HepG2 (cell line): ENCODE measurements around the gene URGCP. TPM values are rescaled to one million over a fixed set of nuclear protein-coding genes. Genes with fewer than 3 reads are reported as not detected.
A peak's percentile ranks its signal among the peaks of the same experiment; 100 is the strongest.

ENCODE experiments used
- ATAC-seq: fragments of 200-7000 bp; cut with Tn5 transposase; 3 replicates; pipeline ENCODE4 v1.9.1; 2020; ENCODE audit warnings: mild to moderate bottlenecking, moderate library complexity
- BruUV-seq: library from RNA; stranded (reverse); fragments of 400-500 nt; replicated peaks from 2 replicates; lab custom pipeline; 2021; lab: Mats Ljungman, UMichigan
- CTCF ChIA-PET: fragments of 300-600 bp; formaldehyde crosslinking; extraction: SDS; loops from one replicate; lab custom pipeline; 2021; ENCODE audit warnings: low total read pairs, inconsistent platforms, low intra/inter-chr PET ratio; lab: Yijun Ruan, JAX
- POLR2A ChIA-PET: fragments of 350-600 bp; sonication (Branson Sonifier 250); formaldehyde crosslinking; loops from one replicate; lab custom pipeline; 2020; ENCODE audit warnings: antibody characterized with exemption, inconsistent platforms; lab: Yijun Ruan, JAX
- DNase-seq: peaks from one replicate; pipeline ENCODE4 v3.0.0-alpha.2; 2015; ENCODE audit warnings: low spot score
- FAIRE-seq: peaks from 3 replicates; lab custom pipeline; 2011; peaks lifted over from hg19 to GRCh38; lab: Jason Lieb, UNC
- H2AFZ ChIP-seq: one replicate; pipeline ENCODE4 v1.6.1; 2011; ENCODE audit warnings: low read length, inconsistent platforms
- H3K27ac ChIP-seq: fragments of 300-600 bp; 3 replicates; pipeline ENCODE4 v1.8.0; 2011; ENCODE audit warnings: mixed run types, mild to moderate bottlenecking, mixed read lengths, low read length, inconsistent platforms; ENCODE audit not compliant: insufficient read depth; ENCODE audit errors: extremely low read length
- H3K27me3 ChIP-seq, 2 experiments: fragments of 200-600 bp in 1 of 2; 2 replicates in 1 of 2; 3 replicates in 1 of 2; pipeline versions ENCODE4 v1.6.0 to v1.8.0; 2011; ENCODE audit warnings: low read length in 2 of 2, mild to moderate bottlenecking in 2 of 2, moderate library complexity in 2 of 2, inconsistent platforms in 1 of 2; ENCODE audit not compliant: insufficient read depth in 2 of 2, control insufficient read depth in 1 of 2
- H3K36me3 ChIP-seq, 2 experiments: fragments of 200-600 bp in 1 of 2; replicated peaks in 1 of 2; 2 replicates in 1 of 2; 3 replicates in 1 of 2; pipeline versions ENCODE4 v1.5.1 to v1.8.0; 2011; ENCODE audit warnings: low read length in 2 of 2, inconsistent platforms in 1 of 2; ENCODE audit not compliant: insufficient read depth in 2 of 2, control insufficient read depth in 1 of 2
- H3K4me1 ChIP-seq: 2 replicates; pipeline ENCODE4 v1.5.1; 2012; ENCODE audit warnings: low read length, inconsistent platforms; ENCODE audit not compliant: insufficient read depth
- H3K4me2 ChIP-seq: 2 replicates; pipeline ENCODE4 v1.6.0; 2011; ENCODE audit warnings: low read depth, low read length, inconsistent platforms
- H3K4me3 ChIP-seq, 3 experiments: fragments of 200-600 bp in 1 of 3; sonication (generic), shearing (Covaris generic) in 1 of 3; replicated peaks in 1 of 3; 2 replicates each; pipeline ENCODE4 v1.5.1; 2011 to 2016; ENCODE audit warnings: low read length in 3 of 3, inconsistent platforms in 2 of 3, low read depth in 2 of 3, mild to moderate bottlenecking in 2 of 3, control low read depth in 1 of 3, mixed read lengths in 1 of 3; ENCODE audit not compliant: insufficient read depth in 1 of 3
- H3K79me2 ChIP-seq: one replicate; pipeline ENCODE4 v1.6.1; 2011; ENCODE audit warnings: low read length, inconsistent platforms; ENCODE audit not compliant: insufficient read depth
- H3K9ac ChIP-seq: 2 replicates; pipeline ENCODE4 v1.6.0; 2011; ENCODE audit warnings: mild to moderate bottlenecking, low read depth, low read length, inconsistent platforms; ENCODE audit not compliant: insufficient read depth
- H3K9me3 ChIP-seq: 2 replicates; pipeline ENCODE4 v1.5.1; 2012; ENCODE audit warnings: mild to moderate bottlenecking, low read length
- H4K20me1 ChIP-seq: 2 replicates; pipeline ENCODE4 v1.6.0; 2011; ENCODE audit warnings: inconsistent platforms, mild to moderate bottlenecking, low read length, moderate library complexity; ENCODE audit not compliant: insufficient read depth
- FOSL2 ChIP-seq: sonication (generic); formaldehyde crosslinking; IDR thresholded peaks from 2 replicates; pipeline ENCODE4 v1.4.0; 2020; ENCODE audit warnings: missing genetic modification reagents
- RAD21 ChIP-seq: fragments of 450-650 bp; formaldehyde crosslinking; IDR thresholded peaks from 2 replicates; pipeline ENCODE4 v1.5.0; 2020; ENCODE audit warnings: mild to moderate bottlenecking
- SAP130 ChIP-seq: IDR thresholded peaks from 2 replicates; pipeline ENCODE4 v1.6.1; 2016; ENCODE audit warnings: low read depth
- SMC3 ChIP-seq: IDR thresholded peaks from 2 replicates; pipeline ENCODE4 v1.6.1; 2011; ENCODE audit warnings: low read length, improper control_type of control experiment
- STAG1 ChIP-seq: sonication (generic); formaldehyde crosslinking; IDR thresholded peaks from 2 replicates; pipeline ENCODE4 v1.4.0; 2020; ENCODE audit warnings: missing genetic modification reagents
- ZSCAN22 ChIP-seq: sonication (generic); formaldehyde crosslinking; IDR thresholded peaks from 2 replicates; pipeline ENCODE4 v1.4.0; 2020; ENCODE audit warnings: mild to moderate bottlenecking, missing genetic modification reagents
- WGBS: methylation state at CpG from one replicate; pipeline ENCODE4 v1.1.6; 2017; ENCODE audit warnings: low lambda C conversion rate; 5-methylcytosine and 5-hydroxymethylcytosine counted together
- in situ Hi-C: cut with HindIII; loops from 2 replicates; pipeline ENCODE4 v1.10.0; 2017; ENCODE audit warnings: low pct_unique_long_range_greater_than_20kb; ENCODE audit not compliant: extremely low pct_ligation_motif_present
- intact Hi-C: fragments of 100-400 bp; cut with micrococcal nuclease; formaldehyde crosslinking; loops from one replicate; pipeline ENCODE4 v1.10.0; 2022; ENCODE audit not compliant: unreplicated experiment
- polyA plus RNA-seq, 8 experiments: library from polyadenylated mRNA; depleted of rRNA in 3 of 8; stranded (reverse) in 7 of 8; unstranded in 1 of 8; fragments of >200 nt; fragmentation: Illumina TruSeq in 4 of 8; extraction: Trizol in 4 of 8; gene quantifications; 2 replicates each; pipeline versions ENCODE4 v1.2.1 to v1.2.3, GENCODE V29; 2011 to 2016; ENCODE audit warnings: low read depth in 4 of 8, missing spikeins in 1 of 8, mixed read lengths in 1 of 8; ENCODE audit not compliant: insufficient read depth in 1 of 8
- total RNA-seq, 5 experiments: library from RNA; depleted of rRNA; stranded (reverse); fragments of >200 nt; fragmentation: Illumina TruSeq; extraction: Trizol; gene quantifications; 2 replicates each; pipeline ENCODE4 v1.2.3, GENCODE V29; 2016; ENCODE audit warnings: low read depth in 1 of 5
- TF ChIP-seq, protein P1 (sequence below): sonication (generic); formaldehyde crosslinking; IDR thresholded peaks from 2 replicates; pipeline ENCODE4 v1.4.0; 2020; ENCODE audit warnings: missing genetic modification reagents, borderline replicate concordance
- TF ChIP-seq, protein P2 (sequence below): sonication (generic); formaldehyde crosslinking; IDR thresholded peaks from 2 replicates; pipeline ENCODE4 v1.5.0; 2020; ENCODE audit warnings: mild to moderate bottlenecking, missing genetic modification reagents, moderate library complexity

The URGCP gene
- total and polyA plus RNA-seq, 2 of the 13 experiments (the other 11 are each of a cell fraction or from before 2014, with no cell fraction given): 22.3 to 25.8 TPM

DNA sequence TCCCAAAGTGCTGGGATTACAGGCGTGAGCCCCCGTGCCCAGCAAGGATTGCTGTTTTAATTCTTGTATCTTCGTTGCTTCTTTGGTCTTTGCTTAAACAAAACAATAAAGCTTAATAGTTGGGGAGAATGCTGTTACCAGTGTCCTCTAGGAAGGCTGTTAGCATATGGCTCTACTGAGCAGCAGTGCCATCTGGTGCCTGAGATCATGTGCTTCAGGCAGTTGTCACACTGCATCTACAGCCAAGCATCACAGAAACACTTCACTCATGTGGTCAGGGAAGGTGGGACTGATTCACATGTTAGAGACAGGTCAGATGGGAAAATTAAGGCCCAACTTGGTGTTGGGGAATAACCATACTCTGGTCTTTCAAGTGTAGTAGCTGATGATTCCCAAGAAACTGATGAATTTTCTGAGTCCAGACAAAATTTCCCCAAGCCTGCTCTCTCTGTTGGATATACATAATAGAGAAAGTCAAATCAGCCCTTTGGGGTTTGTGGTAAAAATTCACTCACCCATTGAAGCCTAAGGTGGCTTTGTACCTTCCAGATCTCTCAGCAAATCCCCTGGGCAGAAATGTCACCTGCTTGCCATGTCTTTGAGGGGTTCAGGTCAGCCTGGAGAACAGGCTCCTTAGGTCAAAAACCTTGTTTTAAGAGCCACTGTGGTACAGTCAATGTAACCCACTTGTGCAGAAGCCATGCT, 48.3 kb upstream of the URGCP start:
- H3K27ac ChIP-seq: no peak overlapping the region
- no peak overlapping the region for H3K4me3 ChIP-seq
- H2AFZ ChIP-seq: no peak overlapping the region
- no peaks in the 10 kb centered on the region for H4K20me1 ChIP-seq
- TF ChIP-seq, protein P1, sequence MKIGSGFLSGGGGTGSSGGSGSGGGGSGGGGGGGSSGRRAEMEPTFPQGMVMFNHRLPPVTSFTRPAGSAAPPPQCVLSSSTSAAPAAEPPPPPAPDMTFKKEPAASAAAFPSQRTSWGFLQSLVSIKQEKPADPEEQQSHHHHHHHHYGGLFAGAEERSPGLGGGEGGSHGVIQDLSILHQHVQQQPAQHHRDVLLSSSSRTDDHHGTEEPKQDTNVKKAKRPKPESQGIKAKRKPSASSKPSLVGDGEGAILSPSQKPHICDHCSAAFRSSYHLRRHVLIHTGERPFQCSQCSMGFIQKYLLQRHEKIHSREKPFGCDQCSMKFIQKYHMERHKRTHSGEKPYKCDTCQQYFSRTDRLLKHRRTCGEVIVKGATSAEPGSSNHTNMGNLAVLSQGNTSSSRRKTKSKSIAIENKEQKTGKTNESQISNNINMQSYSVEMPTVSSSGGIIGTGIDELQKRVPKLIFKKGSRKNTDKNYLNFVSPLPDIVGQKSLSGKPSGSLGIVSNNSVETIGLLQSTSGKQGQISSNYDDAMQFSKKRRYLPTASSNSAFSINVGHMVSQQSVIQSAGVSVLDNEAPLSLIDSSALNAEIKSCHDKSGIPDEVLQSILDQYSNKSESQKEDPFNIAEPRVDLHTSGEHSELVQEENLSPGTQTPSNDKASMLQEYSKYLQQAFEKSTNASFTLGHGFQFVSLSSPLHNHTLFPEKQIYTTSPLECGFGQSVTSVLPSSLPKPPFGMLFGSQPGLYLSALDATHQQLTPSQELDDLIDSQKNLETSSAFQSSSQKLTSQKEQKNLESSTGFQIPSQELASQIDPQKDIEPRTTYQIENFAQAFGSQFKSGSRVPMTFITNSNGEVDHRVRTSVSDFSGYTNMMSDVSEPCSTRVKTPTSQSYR (CRISPR knock-in tag): no peak
- TF ChIP-seq RAD21 (CRISPR knock-in tag) (peak; percentile 46; the same call in 1 of the 2 replicates), SMC3 (peak; percentile 66; the same call in 1 of the 2 replicates), ZSCAN22 (CRISPR knock-in tag) (no peak), STAG1 (peak; percentile 77), SAP130 (CRISPR knock-in tag) (peak; percentile 13; the same call in 1 of the 2 replicates), FOSL2 (CRISPR knock-in tag) (0 out of 2 replicates have a peak, but pooled peaks have one; percentile 5)
- TF ChIP-seq, protein P2, sequence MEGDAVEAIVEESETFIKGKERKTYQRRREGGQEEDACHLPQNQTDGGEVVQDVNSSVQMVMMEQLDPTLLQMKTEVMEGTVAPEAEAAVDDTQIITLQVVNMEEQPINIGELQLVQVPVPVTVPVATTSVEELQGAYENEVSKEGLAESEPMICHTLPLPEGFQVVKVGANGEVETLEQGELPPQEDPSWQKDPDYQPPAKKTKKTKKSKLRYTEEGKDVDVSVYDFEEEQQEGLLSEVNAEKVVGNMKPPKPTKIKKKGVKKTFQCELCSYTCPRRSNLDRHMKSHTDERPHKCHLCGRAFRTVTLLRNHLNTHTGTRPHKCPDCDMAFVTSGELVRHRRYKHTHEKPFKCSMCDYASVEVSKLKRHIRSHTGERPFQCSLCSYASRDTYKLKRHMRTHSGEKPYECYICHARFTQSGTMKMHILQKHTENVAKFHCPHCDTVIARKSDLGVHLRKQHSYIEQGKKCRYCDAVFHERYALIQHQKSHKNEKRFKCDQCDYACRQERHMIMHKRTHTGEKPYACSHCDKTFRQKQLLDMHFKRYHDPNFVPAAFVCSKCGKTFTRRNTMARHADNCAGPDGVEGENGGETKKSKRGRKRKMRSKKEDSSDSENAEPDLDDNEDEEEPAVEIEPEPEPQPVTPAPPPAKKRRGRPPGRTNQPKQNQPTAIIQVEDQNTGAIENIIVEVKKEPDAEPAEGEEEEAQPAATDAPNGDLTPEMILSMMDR (CRISPR knock-in tag): peak; percentile 75
- DNase-seq: peak; percentile 61
- no TSS peak for BruUV-seq
- in situ Hi-C loops (no loop called here), intact Hi-C loops (loop anchor here (1.0 to 2.0 kb wide), 2 partner anchors 86 to 115 kb away; partner anchors contain the start of gene MRPS24)
- 37% methylated on average over 3 of the region's 3 CpGs for WGBS
- H3K9me3 ChIP-seq: no peaks in the 10 kb centered on the region
- H3K4me1 ChIP-seq: no peaks in the 10 kb centered on the region
- ChIA-PET POLR2A (interaction anchor here (0.6 kb wide), 1 partner anchor 268 kb away, joined by 3 read pairs; no protein-coding TSS in a partner anchor), CTCF (interaction anchor here (1.7 kb wide), 1 partner anchor 116 kb away, joined by 7 read pairs; no protein-coding TSS in a partner anchor)
- H3K36me3 ChIP-seq: peaks cover 5 to 7% of the 10 kb centered on the region in 2 experiments; a peak in 3 of 5 replicates
- no peaks in the 10 kb centered on the region for H3K79me2 ChIP-seq
- peak; percentile 99 for ATAC-seq
- no peaks in the 10 kb centered on the region for H3K27me3 ChIP-seq
- no peak overlapping the region for H3K9ac ChIP-seq
- FAIRE-seq: peak; percentile 95
- H3K4me2 ChIP-seq: no peak overlapping the region
